BJ (cell line): ENCODE data around the gene SYNGAP1. TPM values are rescaled to one million over a fixed set of nuclear protein-coding genes. Genes with fewer than 3 reads are reported as not detected.

Source experiments
- CTCF ChIA-PET: fragments of 350-600 bp; formaldehyde crosslinking; extraction: SDS; loops from one replicate; lab custom pipeline; 2021; ENCODE audit warnings: antibody characterized with exemption, inconsistent platforms; lab: Yijun Ruan, JAX
- POLR2A ChIA-PET: fragments of 300-600 bp; sonication (Branson Sonifier 250); formaldehyde crosslinking; extraction: SDS; loops from one replicate; lab custom pipeline; 2021; ENCODE audit warnings: antibody characterized with exemption; lab: Charles Lee
- DNase-seq: peaks from one replicate; pipeline ENCODE4 v3.0.0-alpha.2; 2011; ENCODE audit warnings: low read depth
- H3K27me3 ChIP-seq: 2 replicates; pipeline ENCODE4 v1.6.0; 2011; ENCODE audit warnings: low read length; ENCODE audit not compliant: control insufficient read depth, insufficient read depth
- H3K36me3 ChIP-seq: 2 replicates; pipeline ENCODE4 v1.5.1; 2011; ENCODE audit warnings: low read length; ENCODE audit not compliant: control insufficient read depth, insufficient read depth
- H3K4me3 ChIP-seq: 2 replicates; pipeline ENCODE4 v1.5.1; 2011; ENCODE audit warnings: low read depth, mild to moderate bottlenecking, control low read depth, low read length
- polyA plus RNA-seq: library from polyadenylated mRNA; depleted of rRNA; stranded (reverse); fragments of >200 nt; gene quantifications from 2 replicates; pipeline ENCODE4 v1.2.3, GENCODE V29; 2011
- TF ChIP-seq, protein P1 (sequence below): IDR thresholded peaks from 2 replicates; pipeline ENCODE4 v1.5.1; 2011; ENCODE audit warnings: low read depth, mild to moderate bottlenecking, control low read depth, inconsistent platforms, low read length, moderate library complexity; ENCODE audit not compliant: insufficient read depth

Gene SYNGAP1
- polyA plus RNA-seq, 1 experiment = 5.7 TPM

DNA sequence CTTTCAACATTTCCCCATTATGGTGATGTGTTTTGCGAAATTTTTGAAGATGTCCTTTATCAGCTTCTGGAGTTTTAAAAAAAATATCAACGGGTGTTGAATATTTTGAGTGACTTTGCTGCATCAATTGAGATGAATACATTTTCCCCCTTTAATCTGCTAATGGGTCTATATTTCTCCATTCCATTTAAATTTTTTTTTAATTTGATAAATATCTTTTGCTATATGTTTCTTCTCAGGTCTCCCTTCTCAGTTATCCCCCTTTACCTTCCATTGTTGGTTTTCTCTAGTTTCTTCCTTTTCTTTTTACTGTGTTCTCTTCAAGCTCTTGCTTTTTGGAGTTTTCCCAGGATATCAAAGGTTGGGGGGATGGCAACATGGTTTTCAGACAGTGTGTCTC lies 29.7 kb upstream of the SYNGAP1 start:
- Histone ChIP-seq H3K36me3 (no peaks in the 10 kb centered on the region), H3K27me3 (no peaks in the 10 kb centered on the region), H3K4me3 (no peak overlapping the region)
- ChIA-PET POLR2A (no interaction called here), CTCF (interaction anchor here (0.6 to 2.3 kb wide), 5 partner anchors 18 to 296 kb away, joined by 3 to 19 read pairs (median 3); no protein-coding TSS in a partner anchor)
- DNase-seq = no peak
- TF ChIP-seq, protein P1, sequence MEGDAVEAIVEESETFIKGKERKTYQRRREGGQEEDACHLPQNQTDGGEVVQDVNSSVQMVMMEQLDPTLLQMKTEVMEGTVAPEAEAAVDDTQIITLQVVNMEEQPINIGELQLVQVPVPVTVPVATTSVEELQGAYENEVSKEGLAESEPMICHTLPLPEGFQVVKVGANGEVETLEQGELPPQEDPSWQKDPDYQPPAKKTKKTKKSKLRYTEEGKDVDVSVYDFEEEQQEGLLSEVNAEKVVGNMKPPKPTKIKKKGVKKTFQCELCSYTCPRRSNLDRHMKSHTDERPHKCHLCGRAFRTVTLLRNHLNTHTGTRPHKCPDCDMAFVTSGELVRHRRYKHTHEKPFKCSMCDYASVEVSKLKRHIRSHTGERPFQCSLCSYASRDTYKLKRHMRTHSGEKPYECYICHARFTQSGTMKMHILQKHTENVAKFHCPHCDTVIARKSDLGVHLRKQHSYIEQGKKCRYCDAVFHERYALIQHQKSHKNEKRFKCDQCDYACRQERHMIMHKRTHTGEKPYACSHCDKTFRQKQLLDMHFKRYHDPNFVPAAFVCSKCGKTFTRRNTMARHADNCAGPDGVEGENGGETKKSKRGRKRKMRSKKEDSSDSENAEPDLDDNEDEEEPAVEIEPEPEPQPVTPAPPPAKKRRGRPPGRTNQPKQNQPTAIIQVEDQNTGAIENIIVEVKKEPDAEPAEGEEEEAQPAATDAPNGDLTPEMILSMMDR = no peak

DNA sequence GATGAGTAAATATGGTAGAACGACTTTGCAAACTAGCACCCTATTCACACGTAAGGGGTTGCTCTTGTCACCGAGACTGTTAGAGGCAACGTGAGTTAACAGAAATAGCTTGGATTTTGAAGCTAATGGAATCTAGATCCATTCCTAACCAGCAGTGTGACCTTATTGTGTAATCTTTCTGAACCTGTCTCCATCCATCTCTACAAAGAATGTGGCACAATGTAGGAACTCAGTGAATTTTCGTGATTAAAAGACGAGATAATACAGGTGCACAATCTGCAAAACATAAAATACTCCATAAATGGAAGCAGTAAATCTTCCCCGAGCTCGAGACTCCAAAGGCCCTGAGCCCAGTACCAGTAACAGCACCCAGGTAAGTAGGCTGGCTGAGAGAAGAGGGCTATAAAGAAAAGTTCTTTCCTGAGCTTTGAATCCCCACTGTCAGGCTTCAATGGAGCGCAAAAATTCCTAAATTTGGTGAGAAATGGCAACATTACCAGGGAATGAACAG lies 29.0 kb upstream of the SYNGAP1 start:
- CTCF ChIA-PET = interaction anchor here (0.6 to 2.3 kb wide), 12 partner anchors 12 to 297 kb away, joined by 3 to 19 read pairs (median 3); no protein-coding TSS in a partner anchor
- H3K4me3 ChIP-seq = peak overlapping the region; percentile 15; the same call in 1 of the 2 replicates
- POLR2A ChIA-PET = no interaction called here

DNA sequence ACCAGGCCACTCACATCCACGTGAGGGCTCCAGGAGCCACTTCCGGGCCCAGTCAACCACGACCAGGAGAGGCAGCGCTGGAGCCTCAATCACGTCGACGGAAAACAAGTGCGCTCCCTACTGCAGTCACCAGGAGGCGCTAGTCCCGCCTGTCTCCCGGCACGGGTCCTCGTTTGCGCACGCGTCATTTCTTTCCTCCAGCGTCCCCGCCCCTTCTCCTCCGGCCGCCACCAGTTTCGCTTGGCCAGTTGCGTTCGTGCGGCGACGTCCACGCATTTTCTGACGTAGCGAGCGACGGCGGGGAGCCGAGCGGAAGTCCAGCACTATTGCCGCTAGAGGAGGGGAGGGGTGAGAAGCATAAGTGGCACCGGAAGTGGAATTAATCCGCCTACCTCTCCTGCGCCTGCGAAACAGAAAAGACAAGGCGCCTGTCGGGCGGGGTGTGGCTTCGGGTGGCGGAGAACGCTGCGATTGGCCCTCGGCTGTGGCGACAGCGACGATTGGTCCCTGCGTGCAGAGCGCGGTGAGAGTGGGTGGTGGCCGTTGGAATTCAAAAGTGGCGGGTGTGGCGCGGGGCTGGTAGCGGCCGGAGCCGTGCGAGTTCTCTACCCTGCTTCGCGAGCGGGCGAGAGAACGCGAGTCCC lies 28.5 kb upstream of the SYNGAP1 start, which contains the start of gene KIFC1:
TSS of gene KIFC1 (plus strand) at position 546 of the 644 bp plus-strand sequence. CDS start 163 bp downstream, outside the sequence.
- peak within 1 kb of the TSS; percentile 87 for H3K4me3 ChIP-seq
- no peaks in the 10 kb centered on the region for H3K27me3 ChIP-seq
- ChIA-PET POLR2A (no interaction called here), CTCF (interaction anchor here (0.7 to 2.3 kb wide), 10 partner anchors 11 to 204 kb away, joined by 3 to 19 read pairs (median 4); no protein-coding TSS in a partner anchor)
- TF ChIP-seq, protein P1 = peak; percentile 99
- H3K36me3 ChIP-seq = no peaks in the 10 kb centered on the region
- peak; percentile 99 for DNase-seq

More for the DNA sequence above, 29.0 kb upstream of the SYNGAP1 start:
- H3K36me3 ChIP-seq = no peaks in the 10 kb centered on the region
- H3K27me3 ChIP-seq = no peaks in the 10 kb centered on the region
- TF ChIP-seq, protein P1 = no peak
- DNase-seq = no peak

DNA sequence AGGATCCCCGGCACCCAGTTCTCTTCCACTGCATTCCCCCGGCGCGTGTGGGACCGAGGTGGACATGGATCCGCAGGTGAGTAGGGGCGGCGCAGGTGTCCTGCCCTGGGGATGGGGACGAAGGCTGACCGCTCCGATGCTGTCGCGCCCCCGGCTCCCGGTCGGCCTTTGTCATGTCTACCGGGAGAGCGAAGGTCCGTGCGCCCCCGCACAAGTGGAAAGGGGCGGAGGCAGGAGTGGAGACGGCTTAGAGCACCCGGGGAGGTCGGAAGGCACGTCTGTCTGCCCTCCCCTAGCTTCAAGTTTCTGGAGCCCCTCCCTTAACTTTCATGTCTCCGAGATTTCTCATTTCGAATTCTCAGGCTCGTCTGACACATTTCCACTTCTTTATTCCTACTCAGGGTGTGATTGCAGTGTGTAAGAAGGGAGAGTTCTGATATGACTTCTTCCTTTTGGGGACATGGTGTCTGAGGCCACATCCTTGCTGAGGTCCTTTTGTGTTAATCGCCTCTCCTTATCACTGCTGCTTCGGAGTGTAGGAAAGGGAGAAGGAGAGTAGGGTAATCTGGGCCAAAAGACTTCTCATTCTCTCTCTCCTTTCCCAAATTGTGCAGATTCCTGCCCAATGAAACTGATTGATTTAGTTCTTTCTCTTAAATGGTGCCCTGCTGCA lies 27.8 kb upstream of the SYNGAP1 start:
- ChIA-PET CTCF (interaction anchor here (0.6 to 1.9 kb wide), 2 partner anchors 25 to 34 kb away, joined by 3 to 5 read pairs; no protein-coding TSS in a partner anchor), POLR2A (no interaction called here)
- peak overlapping the region; percentile 87 for H3K4me3 ChIP-seq
- DNase-seq = no peak
- no peaks in the 10 kb centered on the region for H3K27me3 ChIP-seq
- no peaks in the 10 kb centered on the region for H3K36me3 ChIP-seq
- TF ChIP-seq, protein P1 = no peak

DNA sequence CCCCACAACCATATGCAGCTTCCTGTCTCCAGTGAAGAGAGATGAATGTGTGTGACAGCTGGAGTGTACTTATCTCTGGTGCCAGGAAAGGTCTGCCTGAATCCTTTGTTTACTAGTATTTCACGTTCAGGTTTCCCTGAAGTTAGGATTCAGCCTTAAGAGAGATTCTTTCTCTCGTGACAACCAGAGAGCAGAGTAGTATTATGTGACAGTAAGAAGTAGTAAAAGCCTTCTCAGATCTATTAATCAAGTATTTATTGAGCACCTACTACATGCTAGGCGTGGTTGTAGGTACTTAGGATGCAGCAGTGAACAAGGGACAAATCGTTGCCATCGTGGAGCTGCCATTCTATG lies 27.3 kb upstream of the SYNGAP1 start:
- TF ChIP-seq, protein P1 = no peak
- no peaks in the 10 kb centered on the region for H3K27me3 ChIP-seq
- peak overlapping the region; percentile 87 for H3K4me3 ChIP-seq
- DNase-seq = no peak
- H3K36me3 ChIP-seq = no peaks in the 10 kb centered on the region
- ChIA-PET CTCF (interaction anchor here (0.6 to 1.9 kb wide), 2 partner anchors 25 to 33 kb away, joined by 3 to 5 read pairs; no protein-coding TSS in a partner anchor), POLR2A (no interaction called here)
